Right lobe of liver (tissue), 6 donors: ENCODE measurements around the gene LY6G6F. TPM values are rescaled to one million over a fixed set of nuclear protein-coding genes. Genes with fewer than 3 reads are reported as not detected.

ENCODE experiments used
- ATAC-seq, 4 donors: fragments of 200-7000 bp; cut with Tn5 transposase; one replicate each; pipeline ENCODE4 v1.9.1; 2020; ENCODE audit warnings: mild to moderate bottlenecking in 4 of 4, moderate library complexity in 4 of 4
- DNase-seq, 3 donors: peaks; one replicate each; pipeline ENCODE4 v3.0.0-alpha.2; 2020
- H3K27ac ChIP-seq, 3 donors: fragments of 200-600 bp; one replicate each; pipeline ENCODE4 v1.8.0; 2022
- H3K27me3 ChIP-seq, 2 donors: fragments of 200-600 bp; one replicate each; pipeline ENCODE4 v1.8.0; 2022
- H3K36me3 ChIP-seq, 4 donors: fragments of 200-600 bp; sonication (generic) in 1 of 4; one replicate each; pipeline versions ENCODE4 v1.5.1 to v1.8.0; 2017 to 2022; ENCODE audit warnings: control low read depth in 1 of 4
- H3K4me1 ChIP-seq, 4 donors: fragments of 200-600 bp; sonication (generic) in 1 of 4; one replicate each; pipeline versions ENCODE4 v1.5.1 to v1.8.0; 2017 to 2022; ENCODE audit warnings: control low read depth in 1 of 4
- H3K4me3 ChIP-seq, 3 donors: fragments of 200-600 bp; one replicate each; pipeline ENCODE4 v1.8.0; 2022
- H3K9me3 ChIP-seq, 4 donors: fragments of 200-600 bp; sonication (generic) in 1 of 4; one replicate each; pipeline versions ENCODE4 v1.5.1 to v1.8.0; 2017 to 2022; ENCODE audit warnings: control low read depth in 1 of 4
- CTCF ChIP-seq, 4 donors: fragments of 200-600 bp in 3 of 4; fragments of 450-650 bp in 1 of 4; IDR thresholded peaks; one replicate each; pipeline versions ENCODE4 v1.5.1 to v1.8.0; 2016 to 2022; ENCODE audit warnings: antibody characterized with exemption in 4 of 4, mild to moderate bottlenecking in 2 of 4
- POLR2A ChIP-seq: fragments of 450-650 bp; IDR thresholded peaks from one replicate; pipeline ENCODE4 v1.6.1; 2017; ENCODE audit warnings: antibody characterized with exemption, mild to moderate bottlenecking
- WGBS: methylation state at CpG from one replicate; pipeline ENCODE4 v1.1.6; 2018; ENCODE audit warnings: low coverage, low lambda C conversion rate; ENCODE audit not compliant: insufficient coverage; ENCODE audit errors: missing lambda C conversion rate; 5-methylcytosine and 5-hydroxymethylcytosine counted together
- intact Hi-C, 2 donors: fragments of 100-400 bp; cut with DNase I; formaldehyde crosslinking; loops; one replicate each; pipeline versions ENCODE4 v1.11.2 to v1.14.1; 2022
- total RNA-seq, 6 experiments: library from RNA; depleted of rRNA in 2 of 6; stranded (reverse); fragments of >200 nt in 2 of 6; fragmentation: NEBNext Ultra II Directional in 3 of 6; extraction: Animal tissue kit (Norgen Biotek cat#: 25700) in 3 of 6; gene quantifications; one replicate each; pipeline versions ENCODE4 v1.1.0 to v1.2.4, GENCODE V29; 2016 to 2023
- donor health status: DM: no; HTN: yes; CAD: no.
- donor health status: DM: no; HTN: no; CAD: no.
- donor health status: DM: no; HTN: no; CAD: no.
- donor health status: DM: no; HTN: yes; CAD: no.
- donor health status: DM: no; HTN: yes; CAD: no.

The LY6G6F gene
- total RNA-seq, 6 experiments from 2014 or later, result not detected

- TF ChIP-seq POLR2A, result no peak
- no peak for TF ChIP-seq CTCF (IDR thresholded peaks at IDR 0.05)
- peak overlapping the region in 2 of 3 donors; percentile 81 to 85 for H3K27ac ChIP-seq
- 91% methylated on average over 9 of the region's 11 CpGs for WGBS
- peak in 1 of 3 donors; percentile 48 for DNase-seq
- H3K36me3 ChIP-seq, result peaks cover 8 to 39% (median 15%) of the 10 kb centered on the region in 4 donors
- peak overlapping the region in 1 of 3 donors; percentile 68 for H3K4me3 ChIP-seq
- peaks cover 0 to 13% (median 2%) of the 10 kb centered on the region in 4 donors for H3K4me1 ChIP-seq
- no peaks in the 10 kb centered on the region for H3K27me3 ChIP-seq
- no peaks in the 10 kb centered on the region for H3K9me3 ChIP-seq
- ATAC-seq, result no peak
- intact Hi-C loops, result no loop called here
Observed at GRCh38 chr6:31730631-31731086, 24.0 kb downstream of the LY6G6F start.

- Histone ChIP-seq H3K27ac (peak overlapping the region in 2 of 3 donors; percentile 12 to 28), H3K36me3 (peaks cover 8 to 34% (median 15%) of the 10 kb centered on the region in 4 donors), H3K27me3 (no peaks in the 10 kb centered on the region), H3K9me3 (no peaks in the 10 kb centered on the region), H3K4me1 (peaks cover 0 to 20% (median 5%) of the 10 kb centered on the region in 4 donors), H3K4me3 (no peak overlapping the region)
- no peak for DNase-seq
- no peak for TF ChIP-seq POLR2A
- TF ChIP-seq CTCF (IDR thresholded peaks at IDR 0.05), result no peak
- 63% methylated on average over 1 of the region's 3 CpGs for WGBS
- intact Hi-C loops, result no loop called here
- ATAC-seq, result no peak
Observed at GRCh38 chr6:31732029-31732428, 25.4 kb downstream of the LY6G6F start.

GRCh38 chr6:31733734-31734133 is 27.1 kb downstream of the LY6G6F start:
- DNase-seq (no peak), ATAC-seq (no peak)
- H3K27ac ChIP-seq, result peak overlapping the region in 1 of 3 donors; percentile 97
- 93% methylated on average over 3 of the region's 4 CpGs for WGBS
- H3K4me3 ChIP-seq, result no peak overlapping the region
- peaks cover 8 to 34% (median 15%) of the 10 kb centered on the region in 4 donors for H3K36me3 ChIP-seq
- no peaks in the 10 kb centered on the region for H3K9me3 ChIP-seq
- intact Hi-C loops, result no loop called here
- H3K4me1 ChIP-seq, result peaks cover 0 to 36% (median 5%) of the 10 kb centered on the region in 4 donors
- TF ChIP-seq POLR2A, result no peak
- no peak for TF ChIP-seq CTCF (IDR thresholded peaks at IDR 0.05)
- no peaks in the 10 kb centered on the region for H3K27me3 ChIP-seq

- ATAC-seq (no peak), DNase-seq (peak in 1 of 3 donors; percentile 59)
- peaks cover 8 to 34% (median 15%) of the 10 kb centered on the region in 4 donors for H3K36me3 ChIP-seq
- no peak for TF ChIP-seq POLR2A
- no peak for TF ChIP-seq CTCF (IDR thresholded peaks at IDR 0.05)
- intact Hi-C loops, result no loop called here
- H3K27me3 ChIP-seq, result no peaks in the 10 kb centered on the region
- no CpG with 5 or more reads among the region's 2 CpGs for WGBS
- H3K27ac ChIP-seq, result peak overlapping the region; percentile 68 to 97 (median 74)
- no peaks in the 10 kb centered on the region for H3K9me3 ChIP-seq
- peak overlapping the region; percentile 58 to 74 (median 71) for H3K4me3 ChIP-seq
- H3K4me1 ChIP-seq, result peaks cover 0 to 36% (median 5%) of the 10 kb centered on the region in 4 donors
Observed at GRCh38 chr6:31734247-31734820, 27.7 kb downstream of the LY6G6F start.
